ENCODE results near the gene NTNG1.

Gene NTNG1

DNA sequence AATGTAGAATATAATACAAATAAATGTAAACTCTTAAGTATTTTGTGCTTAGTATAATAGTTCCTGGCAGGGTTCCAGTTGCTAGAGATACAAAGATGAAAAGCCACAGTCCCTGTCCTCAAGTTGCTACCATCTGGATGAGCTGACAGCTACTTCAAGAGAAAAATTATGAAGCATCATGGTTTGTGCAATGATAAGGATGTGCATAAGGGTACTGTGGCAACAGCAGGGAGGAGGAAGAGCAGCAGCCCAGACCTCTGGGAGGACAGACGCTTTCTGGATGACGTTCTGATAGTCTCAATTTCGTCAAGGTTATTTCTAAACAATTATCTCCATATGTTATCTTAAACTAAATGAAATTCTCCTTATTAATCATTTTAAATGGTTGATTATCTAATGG, 198.9 kb downstream of the NTNG1 start:
- DNase-seq (ENCODE audit: low spot score), result no peak

DNA sequence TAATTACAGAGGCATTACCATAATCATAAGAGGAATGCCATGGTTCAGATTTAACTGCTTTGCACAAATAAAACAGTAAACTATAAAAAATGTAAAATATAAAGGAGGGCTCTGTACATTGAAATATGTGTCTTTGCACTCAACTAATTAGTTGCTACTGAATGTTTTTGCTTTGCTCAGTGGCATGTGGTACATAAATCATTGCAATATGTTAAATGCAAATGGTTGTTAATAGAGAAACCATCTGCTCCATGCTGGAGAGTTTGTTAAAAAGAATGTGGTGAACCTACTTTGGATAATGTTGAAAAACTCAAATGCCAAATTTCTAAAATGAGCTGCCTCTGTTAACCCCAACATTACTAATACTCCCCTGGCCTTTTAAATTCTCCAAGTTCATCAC, 201.5 kb downstream of the NTNG1 start:
- DNase-seq (ENCODE audit: low spot score), result no peak

DNA sequence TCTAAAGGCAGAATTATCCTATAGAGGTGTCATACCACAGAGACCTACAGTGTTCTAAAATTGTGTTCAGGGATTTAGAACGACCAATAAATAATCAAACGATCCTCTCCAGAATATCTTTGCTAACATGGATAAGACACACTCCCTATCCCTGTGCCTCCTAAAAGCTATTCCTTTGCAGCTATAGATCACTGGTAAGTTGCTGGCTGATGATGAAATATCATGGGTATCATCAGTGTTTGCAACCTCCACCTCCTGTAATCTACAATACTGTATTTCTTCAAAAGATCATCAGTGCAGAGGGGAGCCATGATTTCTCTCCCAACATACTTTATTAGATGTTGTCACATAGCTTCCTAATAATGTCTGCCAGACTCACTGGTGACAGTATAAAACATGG, 201.9 kb downstream of the NTNG1 start:
- DNase-seq (ENCODE audit: low spot score), result no peak

DNA sequence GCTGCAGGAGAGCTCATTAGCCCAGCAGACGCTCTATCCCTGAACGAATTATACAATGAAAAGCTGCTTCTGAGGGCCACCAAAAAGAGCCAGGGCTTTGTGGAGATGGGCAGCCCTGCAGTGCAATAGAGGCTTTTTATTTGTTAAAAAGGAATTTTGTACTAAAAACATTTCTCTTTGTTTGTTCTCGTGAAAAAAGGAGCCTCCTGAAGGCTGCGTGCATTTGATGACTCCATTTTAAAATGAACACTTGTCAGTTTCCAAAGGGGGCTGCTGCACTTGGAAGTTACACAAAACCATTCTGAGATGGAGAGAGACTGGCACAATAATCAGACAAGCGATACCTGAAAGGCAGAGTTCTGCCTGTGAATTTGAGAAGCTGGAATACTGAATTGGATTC, 202.8 kb downstream of the NTNG1 start:
- no peak for DNase-seq (ENCODE audit: low spot score)

DNA sequence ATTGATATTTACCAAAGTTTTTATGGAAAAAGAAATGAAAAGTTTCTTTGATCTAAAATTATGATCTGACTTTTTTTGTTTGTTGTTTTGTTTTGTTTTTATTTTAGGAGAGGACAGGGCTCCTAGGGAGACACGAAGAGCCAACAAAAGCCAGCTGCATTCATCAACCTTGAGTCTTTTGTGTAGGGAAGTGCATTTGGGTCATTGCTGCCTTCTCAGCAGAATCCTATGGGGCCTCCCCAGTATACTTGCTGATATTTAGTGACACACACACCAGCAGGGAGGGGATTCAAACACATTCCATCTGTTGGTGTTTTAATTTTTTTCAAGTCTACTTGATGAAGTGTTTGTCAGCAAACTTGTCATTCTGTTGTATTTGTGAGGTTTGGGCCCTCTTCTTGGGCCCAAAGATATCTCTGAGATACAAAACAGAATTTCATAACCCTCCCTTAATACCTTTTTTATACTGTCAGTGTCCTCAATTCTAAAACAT, 203.5 kb downstream of the NTNG1 start:
- DNase-seq (ENCODE audit: low spot score), result no peak

DNA sequence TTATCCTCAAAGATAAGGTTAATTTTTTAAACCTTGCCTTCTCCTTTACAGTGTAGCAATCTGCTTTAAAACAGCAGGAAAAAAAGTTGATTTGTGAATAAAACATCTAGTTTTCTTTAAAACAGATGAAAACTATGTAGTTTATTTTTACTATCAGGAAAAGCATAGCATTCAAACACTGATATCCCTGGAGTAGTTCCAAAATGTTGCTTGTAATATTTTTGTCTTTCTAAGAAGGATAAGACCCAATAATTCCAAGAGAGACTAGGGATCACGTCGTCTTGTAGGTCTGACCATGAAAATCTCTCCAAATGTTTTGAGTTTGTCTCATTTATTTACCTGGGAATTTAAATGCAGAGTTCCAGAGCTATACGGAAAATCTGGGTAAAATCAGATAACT, 204.0 kb downstream of the NTNG1 start:
- no peak for DNase-seq (ENCODE audit: low spot score)

DNA sequence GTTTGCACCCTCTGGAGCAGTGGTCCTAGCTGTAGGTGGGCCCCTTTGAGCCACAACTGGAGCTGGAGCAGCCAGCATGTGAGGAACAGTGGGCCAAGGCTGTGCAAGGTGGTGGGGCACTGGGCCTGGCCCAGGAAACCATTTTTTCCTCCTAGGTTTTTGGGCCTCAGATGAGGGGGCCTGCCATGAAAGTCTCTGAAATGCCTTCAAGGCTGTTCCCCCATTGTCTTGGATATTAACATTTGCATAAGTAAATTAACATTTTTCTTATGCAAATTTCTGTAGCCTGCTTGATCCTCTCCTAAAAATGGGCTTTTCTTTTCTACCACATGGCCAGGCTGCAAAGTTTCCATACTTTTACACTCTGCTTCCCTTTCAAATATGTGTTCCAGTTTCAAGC, 212.0 kb downstream of the NTNG1 start:
- no peak for DNase-seq (ENCODE audit: low spot score)

DNA sequence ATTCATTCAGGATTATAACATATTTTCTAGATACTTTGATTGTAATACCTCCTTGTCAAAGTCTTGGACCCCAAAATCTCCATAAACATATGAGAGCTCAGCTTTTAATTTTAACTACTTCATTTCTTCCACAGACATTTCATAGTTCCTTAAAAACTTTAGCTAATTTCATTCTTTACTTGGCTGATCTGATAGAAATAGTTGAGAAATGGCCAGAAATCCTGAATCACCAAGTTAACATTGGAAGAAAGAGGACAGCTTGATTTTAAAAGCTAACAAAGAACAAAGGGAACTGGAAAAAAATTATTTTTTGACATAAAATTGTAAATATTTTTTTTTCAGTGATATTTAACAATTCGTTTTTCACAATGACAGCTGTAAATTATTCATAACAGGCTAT, 216.5 kb downstream of the NTNG1 start:
- DNase-seq (ENCODE audit: low spot score), result no peak

DNA sequence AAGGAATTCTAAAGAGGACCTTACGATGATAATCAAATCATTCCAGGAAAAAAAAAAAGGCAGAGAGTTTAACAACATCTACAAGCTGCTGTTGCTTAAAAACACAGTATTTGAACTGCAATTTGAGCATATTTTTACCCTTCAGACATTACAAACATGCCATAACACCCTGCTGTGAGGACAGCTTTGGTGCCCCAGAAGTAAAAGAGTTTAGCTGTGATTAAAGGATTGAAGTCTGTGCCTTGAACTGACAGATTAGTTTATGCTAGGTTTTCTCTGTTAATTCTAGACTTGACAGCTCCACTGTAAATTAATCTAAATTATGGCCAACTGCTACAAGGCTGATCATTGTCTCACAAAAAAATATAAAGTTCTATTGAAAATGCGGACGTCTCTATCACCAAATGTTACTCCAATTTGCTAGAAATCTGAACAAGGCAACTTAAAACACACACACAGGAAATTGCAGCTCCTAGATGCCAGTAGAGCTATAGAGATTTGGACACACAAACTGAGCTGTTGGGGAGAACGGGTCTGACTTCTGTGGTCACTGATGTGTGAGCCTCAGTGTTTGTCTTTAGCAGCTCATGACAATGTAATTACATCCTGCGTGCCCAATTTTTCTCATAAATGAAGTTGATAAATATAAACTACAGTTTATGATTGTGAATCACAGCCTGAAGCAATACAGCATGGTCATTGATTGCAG, 217.9 kb downstream of the NTNG1 start:
- peak; percentile 2 for DNase-seq (ENCODE audit: low spot score)

DNA sequence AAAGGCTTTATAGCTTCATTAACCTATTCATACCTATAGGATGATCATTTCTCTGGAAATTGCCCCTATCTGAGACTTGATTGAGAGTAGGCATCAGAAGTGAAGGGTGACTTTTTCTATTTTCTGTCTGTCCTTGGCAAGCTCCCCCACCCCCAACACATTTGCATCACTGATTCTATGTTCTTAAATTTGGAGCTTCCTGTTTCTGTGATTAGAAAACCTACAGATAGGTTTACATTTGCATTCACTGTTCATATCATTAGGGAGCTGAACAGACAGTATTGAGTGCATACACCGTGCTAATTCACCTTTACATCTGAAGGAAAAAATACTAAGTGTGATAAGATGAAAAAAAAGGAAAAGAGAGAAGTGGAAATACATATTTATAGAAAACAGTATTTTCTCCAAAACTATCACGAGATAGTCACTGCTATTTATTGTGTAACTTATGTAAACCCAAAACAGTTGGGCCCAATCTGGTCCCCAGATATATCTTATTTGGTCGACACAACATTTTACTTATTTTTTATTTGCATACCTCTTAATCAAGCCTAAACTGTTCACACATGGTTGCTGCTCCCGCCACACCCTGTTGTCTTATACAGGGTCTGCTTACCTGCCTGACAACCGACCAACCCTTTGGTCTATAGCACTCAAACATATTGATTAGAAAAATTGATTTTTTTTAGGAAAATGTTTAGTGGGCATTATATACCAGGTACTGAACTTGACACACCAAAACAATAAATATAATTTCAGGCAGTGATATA, 218.8 kb downstream of the NTNG1 start:
- DNase-seq (ENCODE audit: low spot score), result no peak

DNA sequence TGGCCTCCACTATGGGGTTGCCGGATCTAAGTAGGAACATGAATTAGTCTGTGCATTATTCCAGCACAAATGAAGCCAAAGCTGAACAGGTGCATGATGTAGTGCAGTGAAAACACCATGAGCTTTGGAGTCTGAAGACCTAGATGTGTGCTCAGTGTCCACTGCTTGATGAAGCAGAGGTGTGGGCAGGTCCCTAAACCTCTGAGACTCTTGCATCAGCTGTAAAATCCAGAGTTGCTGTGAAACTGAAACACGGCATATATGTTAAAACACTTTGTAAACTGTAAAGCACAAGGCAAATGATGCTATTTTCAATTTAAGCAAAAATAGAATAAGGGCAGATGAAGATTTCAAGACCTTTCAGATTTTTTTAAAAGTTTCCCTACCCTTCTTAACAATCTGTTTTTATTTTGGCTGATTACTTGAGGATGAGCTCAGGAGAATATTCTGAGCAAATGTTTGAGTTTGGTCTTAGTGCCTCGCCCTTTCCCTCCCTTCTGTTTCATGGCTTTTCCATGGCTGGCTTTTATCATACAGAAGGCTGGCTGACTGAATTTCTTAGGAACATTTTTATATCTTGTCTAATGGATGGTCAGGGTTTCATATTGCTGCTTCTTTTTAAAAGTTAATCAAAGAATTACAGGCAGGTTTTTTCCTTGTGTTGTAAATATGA, 221.8 kb downstream of the NTNG1 start:
- DNase-seq (ENCODE audit: low spot score), result no peak

DNA sequence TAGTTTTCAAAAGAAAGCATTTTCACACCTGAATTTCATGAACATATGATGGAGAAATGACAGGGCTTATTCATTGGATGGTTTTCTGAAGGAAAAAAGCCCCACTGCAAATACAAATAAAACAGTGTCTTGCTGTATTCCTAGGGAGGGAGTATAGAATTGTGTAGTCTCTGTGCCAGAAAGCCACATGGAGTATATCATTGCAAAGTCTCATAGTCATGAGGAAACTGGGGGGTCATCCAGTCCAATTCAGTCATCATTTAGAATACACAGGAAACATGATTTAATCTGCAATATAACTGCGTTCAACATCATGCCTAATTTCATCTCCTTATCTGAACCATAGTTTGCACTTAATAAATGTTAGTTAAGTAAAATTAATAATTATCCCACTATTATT, 222.3 kb downstream of the NTNG1 start:
- no peak for DNase-seq (ENCODE audit: low spot score)

DNA sequence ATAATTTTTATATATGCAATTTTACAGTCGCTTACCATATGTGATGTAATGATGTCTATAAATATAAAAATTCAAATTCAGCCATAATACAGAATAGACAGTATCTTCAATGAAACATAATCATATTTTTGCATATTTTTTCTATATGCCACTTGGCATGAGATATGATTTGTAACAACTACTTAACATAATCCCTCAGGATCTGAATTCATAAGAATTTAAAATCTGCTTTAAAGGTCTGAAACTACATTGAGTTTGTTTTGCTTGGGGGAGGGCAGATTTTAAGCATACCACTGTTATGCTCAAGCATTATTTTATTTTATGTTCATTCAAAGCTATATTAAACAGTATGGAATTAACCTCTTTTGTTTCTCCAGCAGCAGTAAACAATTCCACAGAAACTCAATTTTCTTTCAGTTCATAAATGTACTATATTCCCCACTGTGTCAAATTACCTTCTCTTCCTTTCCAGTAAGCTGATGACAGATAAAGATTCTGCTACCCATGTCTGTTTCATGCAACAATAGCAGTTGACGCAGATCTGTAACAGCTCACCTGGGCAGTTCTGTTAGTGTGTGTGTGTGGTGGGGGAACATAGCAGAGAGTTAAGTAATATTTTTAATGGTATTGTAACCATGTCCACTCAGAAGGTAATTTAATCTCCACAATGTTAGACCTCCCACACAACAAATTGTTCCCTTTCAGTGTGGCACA, 224.8 kb downstream of the NTNG1 start:
- DNase-seq (ENCODE audit: low spot score), result no peak

DNA sequence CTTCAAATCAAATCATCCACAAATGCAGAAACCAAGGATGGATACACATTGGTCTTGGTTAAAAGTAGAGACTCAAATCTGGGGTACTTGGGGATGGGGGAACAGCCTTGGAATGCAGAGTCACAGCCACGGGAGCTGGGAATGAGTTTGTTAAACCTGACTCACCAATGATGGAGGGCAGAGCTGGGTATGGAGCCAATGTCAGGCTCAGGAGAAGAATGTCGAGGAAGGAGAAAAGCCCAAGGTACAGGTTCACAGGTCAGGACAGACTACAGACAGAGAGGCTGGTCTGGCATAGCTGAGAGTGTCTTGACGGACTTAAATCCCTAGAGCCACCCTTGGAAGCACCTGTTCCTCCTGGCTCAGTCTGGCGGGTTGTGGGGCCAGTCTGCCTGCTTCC, 237.6 kb downstream of the NTNG1 start:
- peak; percentile 68 for DNase-seq (ENCODE audit: low spot score)

DNA sequence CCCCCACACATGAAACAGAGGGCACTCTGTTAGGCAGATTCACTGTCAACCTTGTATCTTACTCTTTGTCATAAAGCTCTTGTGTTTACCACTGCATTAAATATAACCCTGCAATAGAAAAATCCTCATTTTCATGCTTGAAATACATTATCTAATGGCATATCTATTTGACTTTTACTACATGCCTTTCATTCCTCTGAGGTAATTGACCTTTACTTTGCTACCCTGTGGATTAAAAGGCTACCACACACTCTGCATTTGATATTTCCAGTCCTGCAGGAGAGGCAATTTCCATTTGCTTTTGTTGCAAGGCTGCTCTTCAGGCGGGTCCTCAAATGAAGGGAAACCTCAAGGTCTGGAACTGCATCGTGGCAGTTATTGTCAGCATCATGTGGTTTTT, 238.0 kb downstream of the NTNG1 start:
- DNase-seq (ENCODE audit: low spot score), result peak; percentile 83

DNA sequence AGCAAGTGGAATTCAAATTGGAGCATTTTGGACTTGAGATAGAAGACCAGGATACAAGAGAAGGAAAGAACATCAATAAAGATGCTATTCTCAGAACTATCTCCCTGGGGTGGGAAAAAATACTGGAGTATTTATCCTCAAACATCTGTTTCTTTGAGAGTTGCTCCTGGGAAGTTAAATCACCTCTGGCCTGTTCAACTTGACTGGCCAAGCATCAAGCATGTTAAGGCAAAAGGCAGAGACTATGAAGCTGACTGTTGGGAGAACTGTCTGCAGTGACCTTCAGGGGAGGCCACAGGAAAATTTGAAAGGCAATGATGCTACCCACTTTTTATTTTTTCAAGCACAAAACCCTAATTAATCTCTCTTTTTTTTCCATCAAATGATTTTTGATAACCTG, 239.0 kb downstream of the NTNG1 start:
- peak; percentile 77 for DNase-seq (ENCODE audit: low spot score)

DNA sequence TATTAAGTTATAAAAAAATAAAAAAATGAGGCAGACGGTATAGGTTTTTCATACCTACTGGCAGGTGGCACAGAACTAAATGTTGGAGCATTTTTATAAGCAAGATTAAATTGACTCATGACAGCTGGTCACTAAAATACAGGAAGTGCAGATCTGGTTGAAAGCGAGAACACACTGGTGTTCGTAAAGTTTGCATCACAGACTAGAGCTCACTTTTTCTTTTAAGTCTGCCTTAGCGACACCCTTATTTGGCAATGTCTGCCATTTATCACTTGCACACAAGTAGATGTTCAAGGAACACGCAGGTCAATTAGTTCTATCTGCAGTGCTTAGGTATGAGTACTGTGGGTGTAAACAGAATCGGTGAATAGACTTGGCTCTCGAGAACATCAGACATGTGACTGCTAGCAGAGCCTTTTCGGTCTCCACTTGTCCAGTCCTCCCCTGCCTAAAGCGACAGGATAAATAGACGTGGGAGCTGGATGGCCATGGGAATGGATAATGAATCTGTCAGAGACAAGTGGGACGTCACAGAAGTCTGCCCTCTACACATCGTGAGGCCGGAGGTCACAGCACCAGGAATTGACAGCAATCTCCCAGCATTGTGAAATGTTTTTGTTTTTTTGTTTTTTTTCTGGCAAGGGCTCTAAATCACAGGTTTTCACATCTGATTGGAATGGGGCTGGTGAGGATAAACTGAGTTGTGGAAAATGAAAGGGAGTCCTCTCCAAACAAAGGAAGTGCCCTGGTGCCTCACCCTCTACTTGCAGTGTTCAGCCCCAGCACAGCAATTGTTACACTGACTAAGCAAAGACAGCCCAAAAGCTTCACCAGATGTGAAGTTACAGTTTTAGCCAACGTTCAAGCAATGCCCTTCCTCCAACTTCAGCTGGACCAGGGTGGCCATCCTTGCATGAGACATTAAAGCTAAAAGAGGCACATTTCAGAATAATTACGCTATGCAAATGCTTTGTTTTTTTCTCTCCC, 248.9 kb downstream of the NTNG1 start:
- DNase-seq (ENCODE audit: low spot score), result no peak

DNA sequence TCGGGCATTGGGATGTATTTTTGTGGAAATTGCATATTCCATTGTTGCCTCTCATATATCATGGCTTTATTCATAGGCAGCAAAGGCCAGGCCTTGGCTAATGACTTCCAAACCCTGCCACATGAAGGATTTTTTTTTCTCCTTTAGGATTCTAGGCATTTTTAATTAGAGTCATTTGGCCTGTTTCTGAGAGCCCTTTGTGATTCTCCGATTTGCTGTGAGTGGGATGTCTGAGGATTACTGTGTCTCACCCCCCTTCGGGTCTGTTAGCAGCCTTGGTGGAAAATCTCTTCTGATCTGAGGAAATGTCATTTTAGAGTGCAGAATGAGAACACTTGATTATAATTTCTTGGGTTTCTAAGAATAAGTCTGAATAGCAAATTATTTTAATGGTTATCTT, 253.5 kb downstream of the NTNG1 start:
- no peak for DNase-seq (ENCODE audit: low spot score)

DNA sequence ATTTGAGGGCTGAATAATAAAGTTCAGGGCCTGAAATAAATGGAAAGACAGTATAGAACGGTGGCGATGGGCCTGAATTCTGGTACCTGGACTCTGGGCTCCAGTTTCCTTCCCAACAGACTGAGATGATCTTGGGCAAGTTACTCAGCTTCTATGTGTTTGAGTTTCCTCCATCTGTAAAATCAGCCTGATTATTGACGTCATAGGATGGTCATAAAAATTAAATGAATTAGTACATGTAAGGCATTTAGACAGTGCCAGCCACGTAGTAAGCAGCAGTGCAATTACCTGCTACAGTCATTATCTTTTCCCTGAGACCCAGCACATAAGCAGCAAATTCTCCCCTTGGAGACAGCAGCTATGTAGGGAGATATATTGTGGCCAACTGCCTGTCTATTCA, 260.9 kb downstream of the NTNG1 start:
- DNase-seq (ENCODE audit: low spot score), result no peak

DNA sequence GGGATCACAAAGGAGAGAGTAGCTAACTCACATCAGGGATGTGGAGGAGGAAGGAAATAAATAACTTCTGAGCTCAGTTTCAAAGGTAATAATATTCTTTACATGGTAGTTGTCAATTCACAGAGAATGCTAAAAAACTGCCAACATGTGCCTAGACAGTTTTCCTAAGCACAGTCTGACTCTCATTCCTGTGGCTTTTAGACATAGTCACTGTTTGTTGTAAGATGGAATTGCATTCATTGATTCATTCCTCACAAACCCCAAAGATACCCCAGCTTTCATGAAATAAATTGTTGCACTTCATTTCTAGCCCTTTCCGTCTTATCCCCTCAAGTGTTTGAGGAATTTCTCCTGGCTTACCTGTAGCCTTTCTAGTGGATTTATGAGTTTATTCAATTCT, 263.9 kb downstream of the NTNG1 start:
- peak; percentile 37 for DNase-seq (ENCODE audit: low spot score)

DNA sequence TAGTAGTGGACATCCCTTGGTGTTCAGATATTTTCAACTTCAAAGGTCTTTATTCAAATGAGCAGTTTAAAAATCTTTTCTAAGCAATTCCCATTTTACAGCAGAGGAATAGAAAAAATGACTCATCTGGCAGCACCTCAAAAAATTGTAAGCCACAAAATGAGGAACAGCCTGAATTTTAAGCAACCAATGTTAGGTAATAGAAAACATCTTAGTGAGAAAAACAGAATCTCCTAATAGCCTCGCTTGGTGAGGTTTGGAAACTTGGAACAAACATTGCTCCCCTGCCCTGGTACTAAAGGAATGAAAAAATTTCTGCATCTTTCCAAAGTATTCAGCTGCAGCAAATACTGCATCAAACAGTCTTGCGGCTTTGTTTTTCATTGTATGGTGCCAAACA, 264.4 kb downstream of the NTNG1 start:
- peak; percentile 12 for DNase-seq (ENCODE audit: low spot score)

Measured in kidney tubule cell (primary cell).